GM21381 (cell line): Measurements from ENCODE around the gene LARP4B.

Experiments
- ATAC-seq: cut with Tn5 transposase; IDR thresholded peaks from one replicate; pipeline ENCODE4 v1.9.1; 2021; ENCODE audit warnings: mild to moderate bottlenecking, moderate library complexity; ENCODE audit not compliant: unreplicated experiment

Gene LARP4B

DNA sequence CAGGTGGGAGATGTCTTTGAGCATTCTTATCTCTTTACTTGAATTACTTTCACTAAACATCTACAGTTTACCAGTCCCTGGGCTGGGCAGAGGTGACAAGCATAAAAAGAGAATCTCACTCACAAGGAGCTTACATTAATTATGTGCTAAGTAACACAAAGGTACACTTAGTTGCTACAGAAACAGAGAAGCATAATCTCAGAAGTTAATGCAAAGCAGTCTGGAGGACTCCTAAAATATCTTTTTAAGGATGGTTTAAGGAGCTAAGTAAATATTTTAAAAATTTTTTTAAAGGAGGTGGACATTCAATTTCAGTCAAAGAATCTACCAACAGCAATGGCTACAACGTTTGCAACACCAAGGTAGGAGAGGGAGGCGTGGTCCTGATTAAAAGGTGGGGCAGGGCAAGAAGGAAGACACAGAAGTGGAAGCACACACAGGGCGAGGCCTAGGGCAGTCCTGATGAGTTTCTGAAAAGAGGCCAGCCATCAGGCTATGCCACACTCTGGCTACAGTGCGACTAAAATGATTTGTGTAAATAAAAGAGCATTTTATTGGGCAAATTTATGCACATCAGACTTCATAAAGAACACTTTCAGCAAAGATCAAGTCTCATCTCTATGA lies 5.3 kb downstream of the LARP4B start:
- no peak for ATAC-seq

- ATAC-seq, result no peak
Observed at GRCh38 chr10:924524-924859, 7.0 kb downstream of the LARP4B start.

DNA sequence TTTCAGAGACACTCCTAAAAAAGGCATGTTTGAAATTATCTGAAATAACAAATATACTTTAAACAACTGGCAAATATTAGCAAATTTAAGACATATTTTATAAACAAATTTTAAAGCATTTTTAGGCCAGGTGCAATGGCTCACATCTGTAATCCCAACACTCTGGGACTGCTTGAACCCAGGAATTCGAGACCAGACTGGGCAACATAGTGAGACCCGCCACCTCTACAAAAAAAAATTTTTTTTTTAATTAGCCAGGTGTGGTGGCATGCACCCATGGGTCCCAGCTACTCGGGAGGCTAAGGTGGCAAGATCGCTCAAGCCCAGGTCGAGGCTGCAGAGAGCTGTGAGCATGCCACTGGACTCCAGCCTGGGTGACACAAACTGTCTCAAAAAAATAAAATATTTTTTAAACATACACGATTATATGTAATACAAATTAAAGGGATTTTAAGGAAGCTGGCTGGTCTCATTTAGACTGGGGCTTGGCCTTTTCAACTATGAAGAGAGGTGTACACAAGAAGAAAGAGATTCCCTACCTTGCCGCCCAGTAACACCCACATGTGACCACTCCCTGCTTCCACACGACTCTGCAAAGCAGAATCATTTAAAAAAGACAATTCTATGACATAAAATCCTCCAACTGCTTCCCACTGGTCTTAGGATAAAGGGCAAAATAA lies 7.5 kb downstream of the LARP4B start:
- ATAC-seq, result no peak

DNA sequence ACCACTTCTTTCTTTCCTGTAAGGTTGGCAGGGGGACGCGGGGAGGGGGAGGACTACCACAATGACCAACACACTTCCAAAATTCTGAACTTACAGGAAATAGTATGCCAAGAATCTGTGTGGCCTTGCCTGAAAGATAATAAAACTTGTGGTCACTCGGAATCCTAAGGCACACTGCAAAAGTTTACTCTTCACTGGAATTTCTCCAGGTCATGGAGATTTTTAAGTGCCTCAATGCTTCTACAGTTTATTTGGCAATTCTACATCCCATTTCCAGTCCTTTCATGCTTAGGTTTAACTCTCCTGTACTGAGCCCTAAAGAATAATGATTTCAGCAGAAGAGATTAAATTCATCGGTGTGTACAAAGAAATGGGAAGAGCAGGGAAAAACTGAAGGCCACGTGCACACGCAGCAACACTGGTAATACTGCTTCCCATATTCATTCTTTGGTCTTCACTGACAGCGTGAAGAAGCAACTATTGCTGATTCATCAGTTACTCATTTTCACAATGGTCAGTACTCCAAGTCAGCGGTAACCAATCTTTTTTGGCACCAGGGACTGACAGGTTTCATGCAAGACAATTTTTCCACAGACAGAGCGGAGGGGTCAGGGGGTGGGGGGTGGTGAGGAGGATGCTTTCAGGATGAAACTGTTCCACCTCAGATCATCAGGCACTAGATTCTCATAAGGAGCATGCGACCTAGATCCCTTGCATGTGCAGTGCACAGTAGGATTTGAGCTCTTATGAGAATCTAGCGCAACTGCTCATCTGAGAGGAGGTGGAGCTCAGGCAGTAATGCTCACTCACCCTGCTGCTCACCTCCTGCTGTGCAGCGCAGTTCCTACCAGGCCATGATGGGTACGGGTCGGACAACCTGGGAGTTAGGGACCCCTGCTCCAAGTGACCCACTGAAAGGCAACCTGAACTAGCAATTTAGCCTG lies 9.8 kb downstream of the LARP4B start:
- no peak for ATAC-seq

- no peak for ATAC-seq
Observed at GRCh38 chr10:920450-920849, 11.1 kb downstream of the LARP4B start.

DNA sequence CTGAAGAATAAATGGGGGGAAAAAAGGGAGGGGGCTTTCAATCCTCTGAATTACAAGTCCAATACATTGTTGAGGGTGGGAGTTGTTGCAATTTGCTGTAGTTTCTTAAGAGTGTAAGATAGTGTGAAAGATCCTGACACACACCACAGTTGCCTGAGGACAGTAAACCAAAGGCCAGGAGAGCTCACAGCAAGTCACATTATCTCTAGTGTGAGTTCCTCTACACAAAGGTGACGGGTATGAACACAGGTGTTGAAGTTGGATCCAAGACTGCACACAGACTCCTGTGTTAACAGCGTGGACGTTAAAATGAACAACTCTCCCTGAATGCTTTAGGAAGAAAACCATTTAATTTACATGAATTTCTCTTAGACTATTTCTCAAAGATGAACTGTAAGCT lies 12.0 kb downstream of the LARP4B start:
- ATAC-seq, result no peak

- ATAC-seq, result no peak
Observed at GRCh38 chr10:917999-918398, 13.5 kb downstream of the LARP4B start.

- no peak for ATAC-seq
Observed at GRCh38 chr10:917416-917720, 14.1 kb downstream of the LARP4B start.

DNA sequence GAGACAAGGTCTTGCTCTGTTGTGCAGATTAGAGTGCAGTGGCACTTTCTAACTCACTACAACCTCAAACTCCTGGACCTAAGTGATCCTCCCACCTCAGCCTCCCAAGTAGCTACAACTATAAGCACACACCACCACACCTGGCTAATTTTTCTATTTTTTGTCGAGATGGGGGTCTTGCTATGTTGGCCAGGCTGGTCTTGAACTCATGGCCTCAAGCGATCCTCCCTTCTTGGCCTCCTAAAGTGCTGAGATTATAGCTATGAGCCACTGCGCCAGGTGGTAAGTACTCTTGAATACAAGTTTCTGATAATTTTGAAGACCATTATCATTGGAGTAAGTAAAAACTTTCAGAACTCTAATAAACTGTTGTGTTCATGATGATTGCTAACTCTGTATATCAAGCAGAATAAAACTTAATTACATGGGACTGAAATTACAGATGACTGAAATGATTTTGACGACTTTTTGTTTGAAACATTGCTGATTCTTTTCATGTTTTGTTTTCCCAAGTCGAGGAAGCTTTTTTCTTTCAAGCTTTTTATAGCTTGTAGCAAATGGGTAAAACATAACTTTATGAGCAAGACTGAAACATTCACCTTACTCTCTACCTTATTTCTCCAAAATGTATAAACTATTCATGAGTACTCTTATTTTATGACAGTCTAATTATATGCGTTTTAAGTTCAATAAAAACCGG lies 14.6 kb downstream of the LARP4B start:
- ATAC-seq, result no peak

DNA sequence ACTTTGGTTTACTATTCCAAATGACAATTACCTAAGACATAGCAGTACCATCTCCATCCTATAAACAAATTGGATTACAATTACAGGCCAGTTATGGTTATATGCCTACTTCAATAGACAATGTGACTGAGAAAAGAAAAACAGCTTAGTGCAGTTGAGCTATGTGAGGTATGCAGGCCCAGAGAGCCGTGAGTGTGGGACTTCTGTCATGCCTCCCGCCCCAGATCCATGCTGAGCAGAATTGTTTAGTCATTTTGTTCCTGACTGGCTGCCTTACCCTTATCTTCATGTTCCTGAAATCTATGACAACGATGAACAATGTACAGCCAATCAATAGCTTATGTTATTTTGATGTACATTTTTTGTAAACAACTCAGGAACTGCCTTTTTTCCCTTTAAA lies 21.7 kb downstream of the LARP4B start:
- no peak for ATAC-seq

- no peak for ATAC-seq
Observed at GRCh38 chr10:905972-906371, 25.5 kb downstream of the LARP4B start.

DNA sequence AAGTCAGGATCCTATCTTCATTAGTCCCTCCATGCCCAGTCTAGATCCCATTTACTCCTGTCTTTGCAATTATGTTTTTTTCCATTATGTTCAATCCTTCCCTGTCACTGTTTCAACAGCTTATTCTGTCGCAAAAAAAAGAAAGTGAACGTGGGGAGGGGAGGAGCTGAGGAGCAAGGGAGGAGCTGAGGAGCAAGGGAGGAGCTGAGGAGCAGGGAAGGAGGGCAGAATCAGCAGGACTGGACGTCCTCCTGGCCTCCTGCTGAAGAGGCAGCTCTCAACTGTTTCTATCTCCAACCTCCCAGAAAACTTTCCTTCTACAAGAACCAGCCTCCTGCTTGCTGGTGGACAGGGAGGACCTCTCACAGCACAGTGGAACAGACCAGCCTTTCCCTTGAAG lies 26.0 kb downstream of the LARP4B start:
- no peak for ATAC-seq

DNA sequence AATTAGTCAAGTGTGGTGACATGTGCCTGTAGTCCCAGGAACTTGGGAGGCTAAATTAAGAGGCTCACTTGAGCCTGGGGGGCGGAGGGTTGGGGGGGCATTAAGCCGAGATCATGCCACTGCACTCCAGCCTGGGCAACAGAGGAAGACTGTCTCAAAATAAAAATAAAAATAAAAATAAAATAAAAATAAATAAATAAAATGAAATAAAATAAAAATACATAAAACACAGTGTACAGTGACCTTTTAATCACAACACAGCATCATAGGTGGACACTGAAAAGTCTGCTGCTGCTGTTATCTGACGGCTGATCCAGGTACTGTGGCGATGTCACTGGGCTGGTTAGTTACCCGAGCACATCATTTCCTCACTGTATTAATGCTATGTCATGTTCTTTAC lies 27.1 kb downstream of the LARP4B start:
- ATAC-seq, result no peak

DNA sequence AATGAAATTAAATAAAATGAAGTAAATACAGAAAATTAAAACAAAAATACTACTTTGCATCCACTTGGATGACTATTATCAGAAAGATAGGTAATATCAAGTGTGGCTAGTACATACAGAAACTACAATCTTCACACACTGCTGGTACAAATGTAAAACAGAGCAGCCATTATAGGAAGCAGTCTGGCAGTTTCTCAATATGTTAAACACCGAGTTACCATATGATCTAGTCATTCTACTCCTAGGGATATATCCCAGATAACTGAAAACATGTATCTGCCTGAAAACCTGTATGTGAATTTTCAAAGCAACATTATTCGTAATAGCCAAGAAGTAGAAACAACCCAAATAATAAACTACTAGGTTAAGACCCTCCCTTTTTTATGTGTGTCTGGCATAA lies 33.4 kb downstream of the LARP4B start:
- ATAC-seq, result no peak

DNA sequence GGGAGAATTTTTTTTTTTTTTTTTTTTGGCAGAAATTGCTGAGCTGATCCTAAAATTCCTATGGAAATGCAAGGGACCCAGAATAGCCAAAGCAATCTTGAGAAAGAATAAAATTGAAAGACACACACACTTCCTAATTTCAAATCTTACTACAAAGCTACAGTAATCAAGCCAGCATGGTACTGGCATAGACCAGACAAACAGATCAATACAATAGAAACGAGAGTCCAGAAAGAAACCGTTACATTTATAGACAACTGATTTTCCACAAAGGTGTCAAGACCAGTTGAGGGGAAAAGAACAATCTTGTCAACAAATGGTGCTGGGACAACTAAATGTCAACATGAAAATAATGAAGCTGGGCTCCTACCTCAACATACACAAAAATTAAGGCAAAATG lies 34.5 kb downstream of the LARP4B start:
- no peak for ATAC-seq

DNA sequence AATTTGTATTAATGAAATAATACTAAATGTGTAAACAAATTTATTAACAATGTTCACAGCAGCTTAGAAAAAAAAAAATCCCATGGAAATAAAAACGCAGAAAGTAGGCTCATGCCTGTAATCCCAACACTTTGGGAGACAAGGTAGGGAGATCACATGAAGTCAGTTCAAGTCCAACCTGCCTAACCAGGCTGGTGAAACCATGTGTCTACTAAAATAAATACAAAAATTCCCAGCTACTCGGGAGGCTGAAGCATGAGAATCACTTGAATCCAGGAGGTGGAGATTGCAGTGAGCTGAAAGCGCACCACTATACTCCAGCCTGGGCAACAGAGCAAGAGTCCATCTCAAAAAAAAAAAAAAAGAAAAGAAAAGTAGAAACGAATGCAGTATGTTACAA lies 36.2 kb downstream of the LARP4B start:
- no peak for ATAC-seq

- ATAC-seq, result no peak
Observed at GRCh38 chr10:878895-879294, 52.6 kb downstream of the LARP4B start.

DNA sequence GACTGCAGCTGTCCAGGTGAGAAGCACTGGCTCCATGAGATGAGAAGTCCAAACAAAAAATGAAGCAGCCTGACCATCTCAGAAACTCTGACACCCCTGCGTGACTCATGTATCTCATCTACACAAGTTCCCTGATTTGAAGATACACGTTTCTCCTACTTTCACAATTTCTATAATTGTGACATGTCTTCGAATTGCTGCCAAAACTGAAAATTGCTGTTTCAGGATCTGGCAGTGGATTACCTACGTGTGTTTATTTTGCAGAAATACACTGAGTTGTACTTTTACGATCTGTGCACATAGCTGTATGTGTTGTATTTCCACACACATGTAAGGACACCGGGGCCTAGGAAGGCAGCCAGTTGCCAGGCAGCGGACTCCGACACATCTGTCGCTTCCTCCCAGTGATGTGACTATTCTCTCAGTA lies 53.2 kb downstream of the LARP4B start:
- ATAC-seq, result no peak

- ATAC-seq, result no peak
Observed at GRCh38 chr10:876438-876837, 55.1 kb downstream of the LARP4B start.

- no peak for ATAC-seq
Observed at GRCh38 chr10:873020-873419, 58.5 kb downstream of the LARP4B start.

- ATAC-seq, result no peak
Observed at GRCh38 chr10:871951-872403, 59.5 kb downstream of the LARP4B start.
